ENCODE data around the gene PARVB. TPM values are rescaled to one million over a fixed set of nuclear protein-coding genes. Genes with fewer than 3 reads are reported as not detected.

Gene PARVB
- total and polyA plus RNA-seq, 2 of the 8 experiments (the other 6 are each of a cell fraction or from before 2014, with no cell fraction given): 14.5 to 18.6 TPM

GRCh38 chr22:44166498-44167276, 142.6 kb downstream of the PARVB start:
- Histone ChIP-seq H3K36me3 (ENCODE audit: control insufficient read depth in 2 of 4, insufficient read depth in 4 of 4, low read length in 3 of 4) (no peaks in the 10 kb centered on the region), H3K56ac (replicated peaks; ENCODE audit: insufficient read length, low read depth, low read length) (no peak overlapping the region), H3K4me3 (ENCODE audit: extremely low read depth in 1 of 4, insufficient read depth in 2 of 4, low read depth in 3 of 4, low read length in 4 of 4) (no peak overlapping the region), H3K27me3 (replicated peaks in 1 of 4; ENCODE audit: control insufficient read depth in 3 of 4, extremely low read depth in 1 of 4, insufficient read depth in 3 of 4, low read length in 3 of 4) (no peaks in the 10 kb centered on the region), H4K5ac (ENCODE audit: insufficient read length, low read depth, low read length) (no peak overlapping the region), H3K4me2 (ENCODE audit: insufficient read depth in 1 of 2, low read depth in 2 of 2, low read length in 2 of 2) (no peak overlapping the region), H2AFZ (ENCODE audit: low read length) (no peak overlapping the region), H3K14ac (ENCODE audit: insufficient read length) (no peak overlapping the region), H3K27ac (ENCODE audit: low read depth, low read length) (no peak overlapping the region; the same call in 1 of the 2 replicates), H3K4ac (replicated peaks; ENCODE audit: insufficient read length, low read depth, low read length) (peak overlapping the region; percentile 34), H3K79me2 (ENCODE audit: control insufficient read depth in 1 of 2, insufficient read depth in 2 of 2, low read length in 2 of 2) (no peaks in the 10 kb centered on the region), H4K8ac (ENCODE audit: extremely low read depth, insufficient read depth, low read length) (peak overlapping the region; percentile 59), H3K18ac (ENCODE audit: extremely low read depth, low read length) (peak overlapping the region; percentile 87), H2BK12ac (ENCODE audit: low read depth, low read length) (peak overlapping the region; percentile 80; the same call in 1 of the 2 replicates), H2BK5ac (ENCODE audit: low read depth, low read length) (peak overlapping the region; percentile 66; the same call in 1 of the 2 replicates), H3K4me1 (replicated peaks in 1 of 4; ENCODE audit: control insufficient read depth in 3 of 4, insufficient read depth in 4 of 4, low read length in 3 of 4) (peaks cover 0 to 8% (median 2%) of the 10 kb centered on the region in 4 experiments; a peak in 6 of 7 replicates), H4K91ac (replicated peaks; ENCODE audit: insufficient read length, low read length) (peak overlapping the region; percentile 83), H3K23me2 (ENCODE audit: low read depth, low read length) (no peaks in the 10 kb centered on the region), H2AK5ac (ENCODE audit: low read depth, low read length) (peak overlapping the region; percentile 56; the same call in 1 of the 2 replicates), H3K23ac (ENCODE audit: insufficient read length) (no peak overlapping the region), H3K9ac (replicated peaks in 1 of 4; ENCODE audit: extremely low read depth in 1 of 4, low read depth in 3 of 4, low read length in 3 of 4) (no peak overlapping the region), H2BK15ac (ENCODE audit: low read length) (peak overlapping the region; percentile 72; the same call in 1 of the 2 replicates), H3K79me1 (ENCODE audit: low read depth, low read length) (no peaks in the 10 kb centered on the region), H2BK120ac (replicated peaks; ENCODE audit: low read depth, low read length) (no peak overlapping the region), H3K9me3 (ENCODE audit: insufficient read depth in 2 of 2, low read depth in 1 of 2, low read length in 1 of 2) (no peaks in the 10 kb centered on the region), H2BK20ac (ENCODE audit: low read length) (no peak overlapping the region), H4K20me1 (replicated peaks in 1 of 2; ENCODE audit: control insufficient read depth in 1 of 2, insufficient read depth in 2 of 2, low read length in 2 of 2) (no peaks in the 10 kb centered on the region)
- CTCF ChIA-PET (ENCODE audit: partially characterized antibody): interaction anchor here (1.0 to 2.9 kb wide), 4 partner anchors 14 to 81 kb away, joined by 3 to 7 read pairs (median 5); partner anchors contain the start of gene PARVG
- no peak for FAIRE-seq
- 92% methylated on average over 20 of the region's 20 CpGs; no CpG with 5 or more reads in 1 of the 2 experiments for WGBS, 2 experiments (ENCODE audit: extremely low coverage in 1 of 2, insufficient coverage in 1 of 2, insufficient read length in 1 of 2, insufficient replicate concordance in 2 of 2, low coverage in 1 of 2, low lambda C conversion rate in 2 of 2, missing lambda C conversion rate in 1 of 2)
- POLR2A ChIA-PET (ENCODE audit: partially characterized antibody): interaction anchor here (0.6 to 2.1 kb wide), 4 partner anchors 13 to 551 kb away, joined by 4 to 7 read pairs (median 4); partner anchors contain the start of genes PARVG and PNPLA3
- DNase-seq (ENCODE audit: low read depth in 1 of 2, low spot score in 2 of 2): no peak
- TF ChIP-seq SUZ12 (IDR thresholded peaks at IDR 0.05; ENCODE audit: low read length) (no peak), RBBP5 (IDR thresholded peaks at IDR 0.05; ENCODE audit: borderline replicate concordance, low read depth, low read length) (no peak), USF2 (IDR thresholded peaks at IDR 0.05; ENCODE audit: low read length) (no peak), SIRT6 (IDR thresholded peaks at IDR 0.05; ENCODE audit: low read length) (no peak), POLR2A (IDR thresholded peaks at IDR 0.05; ENCODE audit: control extremely low read depth in 1 of 2, low read depth in 2 of 2, low read length in 2 of 2) (no peak), CBX5 (IDR thresholded peaks at IDR 0.05; ENCODE audit: low read depth, low read length) (no peak), JUN (IDR thresholded peaks at IDR 0.05; ENCODE audit: low read depth, low read length) (no peak), POU5F1 (IDR thresholded peaks at IDR 0.05; ENCODE audit: low read depth, low read length) (no peak), SP1 (IDR thresholded peaks at IDR 0.05; ENCODE audit: low read depth, low read length) (no peak), SIN3A (conservative IDR thresholded peaks at IDR 0.05 in 1 of 2, IDR thresholded peaks at IDR 0.05 in 1 of 2; ENCODE audit: low read depth in 1 of 2, low read length in 2 of 2) (no peak)
- TF ChIP-seq, protein P1, sequence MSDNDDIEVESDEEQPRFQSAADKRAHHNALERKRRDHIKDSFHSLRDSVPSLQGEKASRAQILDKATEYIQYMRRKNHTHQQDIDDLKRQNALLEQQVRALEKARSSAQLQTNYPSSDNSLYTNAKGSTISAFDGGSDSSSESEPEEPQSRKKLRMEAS (IDR thresholded peaks at IDR 0.05): no peak
